Ureter (tissue), 1 donor: ENCODE measurements around the gene TMEM208. TPM values are rescaled to one million over a fixed set of nuclear protein-coding genes. Genes with fewer than 3 reads are reported as not detected.

Experiments used
- DNase-seq: peaks from one replicate; pipeline ENCODE4 v3.0.0-alpha.2; 2020; ENCODE audit warnings: low spot score
- total RNA-seq: library from RNA; stranded (reverse); gene quantifications from one replicate; pipeline ENCODE4 v1.2.4, GENCODE V29; 2023
- donor health status: DM: yes; HTN: yes; CAD: no.

TMEM208 gene
- total RNA-seq, 1 donor from 2014 or later, result 30.9 TPM

GRCh38 chr16:67249178-67250044 is 22.5 kb downstream of the TMEM208 start:
- DNase-seq, result no peak

GRCh38 chr16:67250045-67250327 is 23.1 kb downstream of the TMEM208 start:
- DNase-seq, result no peak

- DNase-seq, result no peak
Measured at GRCh38 chr16:67252609-67253497, 25.9 kb downstream of the TMEM208 start.

GRCh38 chr16:67254801-67255552 is 28.0 kb downstream of the TMEM208 start:
- DNase-seq, result no peak

- DNase-seq, result no peak
Measured at GRCh38 chr16:67255553-67256221, 28.8 kb downstream of the TMEM208 start.

- no peak for DNase-seq
Measured at GRCh38 chr16:67256701-67257230, 29.8 kb downstream of the TMEM208 start.

- no peak for DNase-seq
Measured at GRCh38 chr16:67257486-67258160, 30.7 kb downstream of the TMEM208 start.

GRCh38 chr16:67258161-67258835 is 31.4 kb downstream of the TMEM208 start:
- no peak for DNase-seq

GRCh38 chr16:67259705-67260104 is 32.8 kb downstream of the TMEM208 start:
- DNase-seq, result no peak

GRCh38 chr16:67260426-67261063 is 33.6 kb downstream of the TMEM208 start:
- no peak for DNase-seq

- DNase-seq, result no peak
Measured at GRCh38 chr16:67263201-67263600, 36.3 kb downstream of the TMEM208 start.

- no peak for DNase-seq
Measured at GRCh38 chr16:67264277-67264676, 37.3 kb downstream of the TMEM208 start.

- no peak for DNase-seq
Measured at GRCh38 chr16:67264866-67265265, 37.9 kb downstream of the TMEM208 start.

- no peak for DNase-seq
Measured at GRCh38 chr16:67265834-67266233, 38.9 kb downstream of the TMEM208 start.

- DNase-seq, result no peak
Measured at GRCh38 chr16:67268136-67268579, 41.2 kb downstream of the TMEM208 start.

GRCh38 chr16:67269766-67270165 is 42.8 kb downstream of the TMEM208 start:
- DNase-seq, result no peak

- DNase-seq, result no peak
Measured at GRCh38 chr16:67270931-67271338, 44.0 kb downstream of the TMEM208 start.

- DNase-seq, result no peak
Measured at GRCh38 chr16:67271446-67271845, 44.5 kb downstream of the TMEM208 start.

GRCh38 chr16:67275321-67275720 is 48.4 kb downstream of the TMEM208 start:
- DNase-seq, result no peak
